ENCODE measurements around the gene FBXO31. TPM values are rescaled to one million over a fixed set of nuclear protein-coding genes. Genes with fewer than 3 reads are reported as not detected.

Gene FBXO31
- total RNA-seq, 2 donors from 2014 or later: 39.5 to 65.8 TPM

- Histone ChIP-seq H3K27ac (no peak overlapping the region), H3K4me1 (replicated peaks) (no peaks in the 10 kb centered on the region), H3K9me3 (no peaks in the 10 kb centered on the region), H3K36me3 (peaks cover 5 to 7% of the 10 kb centered on the region in 2 donors), H3K4me3 (no peak overlapping the region), H3K27me3 (replicated peaks; ENCODE audit: insufficient read depth) (no peaks in the 10 kb centered on the region)
- no peak for DNase-seq (ENCODE audit: low spot score)
- TF ChIP-seq POLR2A (IDR thresholded peaks at IDR 0.05) (no peak), CTCF (IDR thresholded peaks at IDR 0.05) (no peak), POLR2AphosphoS5 (IDR thresholded peaks at IDR 0.05) (no peak)
- intact Hi-C loops (cut with DNase I): no loop called here
- WGBS: 90% methylated on average over 31 of the region's 31 CpGs
Observed at GRCh38 chr16:87412371-87412995, 28.9 kb upstream of the FBXO31 start.

- no peaks in the 10 kb centered on the region for H3K27me3 ChIP-seq (replicated peaks; ENCODE audit: insufficient read depth)
- H3K4me1 ChIP-seq (replicated peaks): no peaks in the 10 kb centered on the region
- no peak overlapping the region for H3K4me3 ChIP-seq
- no peaks in the 10 kb centered on the region for H3K9me3 ChIP-seq
- intact Hi-C loops (cut with DNase I): no loop called here
- TF ChIP-seq POLR2AphosphoS5 (IDR thresholded peaks at IDR 0.05) (no peak), CTCF (IDR thresholded peaks at IDR 0.05) (no peak), POLR2A (IDR thresholded peaks at IDR 0.05) (no peak)
- no peak overlapping the region for H3K27ac ChIP-seq
- H3K36me3 ChIP-seq: peaks cover 5 to 7% of the 10 kb centered on the region in 2 donors
- 91% methylated on average over 49 of the region's 49 CpGs for WGBS
- DNase-seq (ENCODE audit: low spot score): no peak
Observed at GRCh38 chr16:87411375-87412271, 28.0 kb upstream of the FBXO31 start.

GRCh38 chr16:87410968-87411367, 27.4 kb upstream of the FBXO31 start:
- Histone ChIP-seq H3K4me1 (replicated peaks) (no peaks in the 10 kb centered on the region), H3K36me3 (peaks cover 5 to 7% of the 10 kb centered on the region in 2 donors)

GRCh38 chr16:87410530-87410929, 27.0 kb upstream of the FBXO31 start:
- H3K4me3 ChIP-seq: no peak overlapping the region
- H3K4me1 ChIP-seq (replicated peaks): no peaks in the 10 kb centered on the region
- TF ChIP-seq POLR2A (IDR thresholded peaks at IDR 0.05): no peak
- TF ChIP-seq POLR2AphosphoS5 (IDR thresholded peaks at IDR 0.05): no peak
- no peak for TF ChIP-seq CTCF (IDR thresholded peaks at IDR 0.05)
- no peaks in the 10 kb centered on the region for H3K27me3 ChIP-seq (replicated peaks; ENCODE audit: insufficient read depth)
- peaks cover 5 to 7% of the 10 kb centered on the region in 2 donors for H3K36me3 ChIP-seq
- H3K27ac ChIP-seq: no peak overlapping the region
- no peaks in the 10 kb centered on the region for H3K9me3 ChIP-seq
- DNase-seq (ENCODE audit: low spot score): no peak
- WGBS: 94% methylated on average over 11 of the region's 11 CpGs
- intact Hi-C loops (cut with DNase I): no loop called here

More at GRCh38 chr16:87410968-87411367, 27.4 kb upstream of the FBXO31 start:
- Histone ChIP-seq H3K9me3 (no peaks in the 10 kb centered on the region), H3K4me3 (no peak overlapping the region), H3K27ac (no peak overlapping the region), H3K27me3 (replicated peaks; ENCODE audit: insufficient read depth) (no peaks in the 10 kb centered on the region)
- intact Hi-C loops (cut with DNase I): no loop called here
- DNase-seq (ENCODE audit: low spot score): no peak
- WGBS: 87% methylated on average over 14 of the region's 14 CpGs
- TF ChIP-seq POLR2A (IDR thresholded peaks at IDR 0.05) (no peak), CTCF (IDR thresholded peaks at IDR 0.05) (no peak), POLR2AphosphoS5 (IDR thresholded peaks at IDR 0.05) (no peak)
